HEK293 (cell line): Measurements from ENCODE around the gene FAM120A.

ENCODE experiments used
- CTCF ChIA-PET: fragments of 350-600 bp; formaldehyde crosslinking; extraction: SDS; loops from one replicate; lab custom pipeline; 2021; ENCODE audit warnings: antibody characterized with exemption; lab: Yijun Ruan, JAX
- POLR2A ChIA-PET: fragments of 300-600 bp; formaldehyde crosslinking; extraction: SDS; loops from one replicate; lab custom pipeline; 2020; ENCODE audit warnings: antibody characterized with exemption, inconsistent platforms; lab: Yijun Ruan, JAX
- H3K27ac ChIP-seq: fragments of 200-500 bp; sonication (Bioruptor generic); 2 replicates; pipeline ENCODE4 v1.5.1; 2014; ENCODE audit warnings: low read depth, low read length, control low read depth, inconsistent platforms; ENCODE audit errors: extremely low read depth
- H3K36me3 ChIP-seq, 2 experiments: fragments of 200-500 bp in 1 of 2; sonication (Bioruptor generic) in 1 of 2; 1 replicate in 1 of 2; 2 replicates in 1 of 2; pipeline ENCODE4 v1.5.1; 2014 to 2017; ENCODE audit warnings: inconsistent platforms in 2 of 2, low read length in 2 of 2; ENCODE audit not compliant: control insufficient read depth in 2 of 2, insufficient read depth in 1 of 2
- H3K4me1 ChIP-seq: fragments of 200-500 bp; sonication (Bioruptor generic); 2 replicates; pipeline ENCODE4 v1.5.1; 2014; ENCODE audit warnings: mild to moderate bottlenecking, low read length, inconsistent platforms; ENCODE audit not compliant: control insufficient read depth, insufficient read depth
- H3K4me3 ChIP-seq: 2 replicates; pipeline ENCODE4 v1.5.1; 2011; ENCODE audit warnings: low read depth, mild to moderate bottlenecking, control low read depth, low read length, moderate library complexity
- H3K9me3 ChIP-seq: fragments of 200-500 bp; sonication (Bioruptor generic); 2 replicates; pipeline ENCODE4 v1.5.1; 2014; ENCODE audit warnings: low read depth, low read length, inconsistent platforms; ENCODE audit not compliant: control insufficient read depth, insufficient read depth
- FEZF1 ChIP-seq: fragments of 450-650 bp; formaldehyde crosslinking; IDR thresholded peaks from 2 replicates; pipeline ENCODE4 v1.5.1; 2016; ENCODE audit warnings: missing biosample characterization, missing genetic modification characterization
- PATZ1 ChIP-seq: fragments of 450-650 bp; formaldehyde crosslinking; IDR thresholded peaks from 2 replicates; pipeline ENCODE4 v1.5.1; 2016; ENCODE audit warnings: missing biosample characterization, missing genetic modification characterization
- SETDB1 ChIP-seq: IDR thresholded peaks from one replicate; pipeline ENCODE4 v1.6.1; 2017; ENCODE audit warnings: mild to moderate bottlenecking, low read length, moderate library complexity, mixed read lengths; ENCODE audit not compliant: insufficient read length
- YY1 ChIP-seq: fragments of 450-650 bp; formaldehyde crosslinking; IDR thresholded peaks from 2 replicates; pipeline ENCODE4 v1.5.1; 2018; ENCODE audit warnings: missing biosample characterization, missing genetic modification characterization
- ZBTB21 ChIP-seq: fragments of 450-650 bp; formaldehyde crosslinking; IDR thresholded peaks from 2 replicates; pipeline ENCODE4 v1.5.1; 2017; ENCODE audit warnings: missing biosample characterization, missing genetic modification characterization
- ZNF10 ChIP-seq: fragments of 450-650 bp; formaldehyde crosslinking; IDR thresholded peaks from 2 replicates; pipeline ENCODE4 v1.5.1; 2017; ENCODE audit warnings: missing biosample characterization, missing genetic modification characterization
- ZNF274 ChIP-seq, 2 experiments: fragments of 200-500 bp in 1 of 2; fragments of 450-650 bp in 1 of 2; sonication (Bioruptor generic) in 1 of 2; formaldehyde crosslinking in 1 of 2; IDR thresholded peaks; 2 replicates each; pipeline versions ENCODE4 v1.5.1 to v1.6.1; 2014 to 2016; ENCODE audit warnings: borderline replicate concordance in 1 of 2, inconsistent platforms in 1 of 2, low read length in 1 of 2, missing biosample characterization in 1 of 2, missing genetic modification characterization in 1 of 2
- ZNF473 ChIP-seq: fragments of 450-650 bp; formaldehyde crosslinking; IDR thresholded peaks from 2 replicates; pipeline ENCODE4 v1.5.1; 2017; ENCODE audit warnings: missing biosample characterization, missing genetic modification characterization
- ZNF561 ChIP-seq: fragments of 450-650 bp; IDR thresholded peaks from 2 replicates; pipeline ENCODE4 v1.5.1; 2018; ENCODE audit warnings: missing biosample characterization, missing genetic modification characterization, borderline replicate concordance
- ZNF654 ChIP-seq: fragments of 450-650 bp; formaldehyde crosslinking; IDR thresholded peaks from 2 replicates; pipeline ENCODE4 v1.5.1; 2016; ENCODE audit warnings: low read depth, missing biosample characterization, missing genetic modification characterization
- ZNF660 ChIP-seq: fragments of 450-650 bp; IDR thresholded peaks from 2 replicates; pipeline ENCODE4 v1.5.1; 2018; ENCODE audit warnings: missing biosample characterization, mild to moderate bottlenecking, missing genetic modification characterization
- ZNF701 ChIP-seq: fragments of 450-650 bp; formaldehyde crosslinking; IDR thresholded peaks from 2 replicates; pipeline ENCODE4 v1.5.1; 2016; ENCODE audit warnings: missing biosample characterization, missing genetic modification characterization
- ZSCAN23 ChIP-seq: fragments of 450-650 bp; formaldehyde crosslinking; IDR thresholded peaks from 2 replicates; pipeline ENCODE4 v1.5.1; 2016; ENCODE audit warnings: missing biosample characterization, missing genetic modification characterization
- TF ChIP-seq, protein P1 (sequence below): fragments of 450-650 bp; formaldehyde crosslinking; IDR thresholded peaks from 2 replicates; pipeline ENCODE4 v1.5.1; 2016; ENCODE audit warnings: missing biosample characterization, missing genetic modification characterization, borderline replicate concordance
- TF ChIP-seq, protein P2 (sequence below): fragments of 450-650 bp; formaldehyde crosslinking; IDR thresholded peaks from 2 replicates; pipeline ENCODE4 v1.5.1; 2016; ENCODE audit warnings: missing biosample characterization, missing genetic modification characterization

Gene FAM120A

DNA sequence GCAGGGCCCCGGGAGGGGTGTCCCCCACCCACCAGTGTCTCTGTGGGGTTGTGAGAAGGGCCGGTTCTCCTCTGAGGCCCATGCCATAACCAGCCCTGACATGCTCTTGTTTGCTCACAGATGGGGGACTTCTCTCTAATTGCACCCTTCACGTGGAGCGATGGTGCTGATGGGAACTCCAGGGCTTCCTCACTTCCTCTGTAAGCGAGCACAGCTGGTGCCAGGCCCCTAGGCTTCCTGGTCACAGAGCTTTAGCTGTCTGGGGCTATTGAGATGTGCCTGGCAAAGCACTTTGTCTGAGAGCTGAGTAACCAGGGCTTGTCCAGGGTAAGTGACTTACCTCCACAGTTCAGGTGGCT lies 161.3 kb downstream of the FAM120A start:
- Histone ChIP-seq H3K4me1 (no peaks in the 10 kb centered on the region), H3K36me3 (no peaks in the 10 kb centered on the region), H3K27ac (no peak overlapping the region), H3K4me3 (no peak overlapping the region), H3K9me3 (no peaks in the 10 kb centered on the region)
- ChIA-PET POLR2A (no interaction called here), CTCF (no interaction called here)
- TF ChIP-seq ZNF10 (tag by site-specific recombination) (no peak), ZNF473 (no peak), ZBTB21 (tag by site-specific recombination) (no peak), ZNF654 (tag by site-specific recombination) (no peak), ZNF561 (tag by site-specific recombination) (no peak), YY1 (no peak), FEZF1 (tag by site-specific recombination) (no peak), PATZ1 (no peak), ZNF701 (tag by site-specific recombination) (no peak), ZNF660 (tag by site-specific recombination) (no peak), ZSCAN23 (tag by site-specific recombination) (no peak), SETDB1 (no peak), ZNF274 (IDR thresholded peaks at IDR 0.05; ENCODE audit: low read length) (no peak), ZNF274 (tag by site-specific recombination; IDR thresholded peaks at IDR 0.05; ENCODE audit: borderline replicate concordance) (no peak)
- TF ChIP-seq, protein P1, sequence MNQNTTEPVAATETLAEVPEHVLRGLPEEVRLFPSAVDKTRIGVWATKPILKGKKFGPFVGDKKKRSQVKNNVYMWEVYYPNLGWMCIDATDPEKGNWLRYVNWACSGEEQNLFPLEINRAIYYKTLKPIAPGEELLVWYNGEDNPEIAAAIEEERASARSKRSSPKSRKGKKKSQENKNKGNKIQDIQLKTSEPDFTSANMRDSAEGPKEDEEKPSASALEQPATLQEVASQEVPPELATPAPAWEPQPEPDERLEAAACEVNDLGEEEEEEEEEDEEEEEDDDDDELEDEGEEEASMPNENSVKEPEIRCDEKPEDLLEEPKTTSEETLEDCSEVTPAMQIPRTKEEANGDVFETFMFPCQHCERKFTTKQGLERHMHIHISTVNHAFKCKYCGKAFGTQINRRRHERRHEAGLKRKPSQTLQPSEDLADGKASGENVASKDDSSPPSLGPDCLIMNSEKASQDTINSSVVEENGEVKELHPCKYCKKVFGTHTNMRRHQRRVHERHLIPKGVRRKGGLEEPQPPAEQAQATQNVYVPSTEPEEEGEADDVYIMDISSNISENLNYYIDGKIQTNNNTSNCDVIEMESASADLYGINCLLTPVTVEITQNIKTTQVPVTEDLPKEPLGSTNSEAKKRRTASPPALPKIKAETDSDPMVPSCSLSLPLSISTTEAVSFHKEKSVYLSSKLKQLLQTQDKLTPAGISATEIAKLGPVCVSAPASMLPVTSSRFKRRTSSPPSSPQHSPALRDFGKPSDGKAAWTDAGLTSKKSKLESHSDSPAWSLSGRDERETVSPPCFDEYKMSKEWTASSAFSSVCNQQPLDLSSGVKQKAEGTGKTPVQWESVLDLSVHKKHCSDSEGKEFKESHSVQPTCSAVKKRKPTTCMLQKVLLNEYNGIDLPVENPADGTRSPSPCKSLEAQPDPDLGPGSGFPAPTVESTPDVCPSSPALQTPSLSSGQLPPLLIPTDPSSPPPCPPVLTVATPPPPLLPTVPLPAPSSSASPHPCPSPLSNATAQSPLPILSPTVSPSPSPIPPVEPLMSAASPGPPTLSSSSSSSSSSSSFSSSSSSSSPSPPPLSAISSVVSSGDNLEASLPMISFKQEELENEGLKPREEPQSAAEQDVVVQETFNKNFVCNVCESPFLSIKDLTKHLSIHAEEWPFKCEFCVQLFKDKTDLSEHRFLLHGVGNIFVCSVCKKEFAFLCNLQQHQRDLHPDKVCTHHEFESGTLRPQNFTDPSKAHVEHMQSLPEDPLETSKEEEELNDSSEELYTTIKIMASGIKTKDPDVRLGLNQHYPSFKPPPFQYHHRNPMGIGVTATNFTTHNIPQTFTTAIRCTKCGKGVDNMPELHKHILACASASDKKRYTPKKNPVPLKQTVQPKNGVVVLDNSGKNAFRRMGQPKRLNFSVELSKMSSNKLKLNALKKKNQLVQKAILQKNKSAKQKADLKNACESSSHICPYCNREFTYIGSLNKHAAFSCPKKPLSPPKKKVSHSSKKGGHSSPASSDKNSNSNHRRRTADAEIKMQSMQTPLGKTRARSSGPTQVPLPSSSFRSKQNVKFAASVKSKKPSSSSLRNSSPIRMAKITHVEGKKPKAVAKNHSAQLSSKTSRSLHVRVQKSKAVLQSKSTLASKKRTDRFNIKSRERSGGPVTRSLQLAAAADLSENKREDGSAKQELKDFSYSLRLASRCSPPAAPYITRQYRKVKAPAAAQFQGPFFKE = no peak
- TF ChIP-seq, protein P2, sequence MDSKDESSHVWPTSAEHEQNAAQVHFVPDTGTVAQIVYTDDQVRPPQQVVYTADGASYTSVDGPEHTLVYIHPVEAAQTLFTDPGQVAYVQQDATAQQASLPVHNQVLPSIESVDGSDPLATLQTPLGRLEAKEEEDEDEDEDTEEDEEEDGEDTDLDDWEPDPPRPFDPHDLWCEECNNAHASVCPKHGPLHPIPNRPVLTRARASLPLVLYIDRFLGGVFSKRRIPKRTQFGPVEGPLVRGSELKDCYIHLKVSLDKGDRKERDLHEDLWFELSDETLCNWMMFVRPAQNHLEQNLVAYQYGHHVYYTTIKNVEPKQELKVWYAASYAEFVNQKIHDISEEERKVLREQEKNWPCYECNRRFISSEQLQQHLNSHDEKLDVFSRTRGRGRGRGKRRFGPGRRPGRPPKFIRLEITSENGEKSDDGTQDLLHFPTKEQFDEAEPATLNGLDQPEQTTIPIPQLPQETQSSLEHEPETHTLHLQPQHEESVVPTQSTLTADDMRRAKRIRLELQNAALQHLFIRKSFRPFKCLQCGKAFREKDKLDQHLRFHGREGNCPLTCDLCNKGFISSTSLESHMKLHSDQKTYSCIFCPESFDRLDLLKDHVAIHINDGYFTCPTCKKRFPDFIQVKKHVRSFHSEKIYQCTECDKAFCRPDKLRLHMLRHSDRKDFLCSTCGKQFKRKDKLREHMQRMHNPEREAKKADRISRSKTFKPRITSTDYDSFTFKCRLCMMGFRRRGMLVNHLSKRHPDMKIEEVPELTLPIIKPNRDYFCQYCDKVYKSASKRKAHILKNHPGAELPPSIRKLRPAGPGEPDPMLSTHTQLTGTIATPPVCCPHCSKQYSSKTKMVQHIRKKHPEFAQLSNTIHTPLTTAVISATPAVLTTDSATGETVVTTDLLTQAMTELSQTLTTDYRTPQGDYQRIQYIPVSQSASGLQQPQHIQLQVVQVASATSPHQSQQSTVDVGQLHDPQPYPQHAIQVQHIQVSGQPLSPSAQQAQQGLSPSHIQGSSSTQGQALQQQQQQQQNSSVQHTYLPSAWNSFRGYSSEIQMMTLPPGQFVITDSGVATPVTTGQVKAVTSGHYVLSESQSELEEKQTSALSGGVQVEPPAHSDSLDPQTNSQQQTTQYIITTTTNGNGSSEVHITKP (tag by site-specific recombination) = no peak
